ENCODE data around the gene HIRA.

The HIRA gene

GRCh38 chr22:19454156-19454555 lies 22.6 kb upstream of the HIRA start:
- peaks cover 4% of the 10 kb centered on the region; the same call in 1 of the 2 replicates for H4K20me1 ChIP-seq (ENCODE audit: insufficient read depth, low read length)
- DNase-seq (no peak), ATAC-seq (ENCODE audit: insufficient read depth, low read depth) (no peak)
- no peak overlapping the region for H3K4me2 ChIP-seq (ENCODE audit: insufficient read depth, low read length)
- no peak overlapping the region for H2AFZ ChIP-seq (ENCODE audit: low read depth, low read length)
- H3K27ac ChIP-seq (ENCODE audit: low read length): no peak overlapping the region
- H3K36me3 ChIP-seq (ENCODE audit: insufficient read depth, low read length): peaks cover 95% of the 10 kb centered on the region
- TF ChIP-seq CTCF (IDR thresholded peaks at IDR 0.05; ENCODE audit: borderline replicate concordance, extremely low read depth, low read length, poor library complexity, severe bottlenecking): no peak
- no peak for TF ChIP-seq EZH2 (IDR thresholded peaks at IDR 0.05; ENCODE audit: borderline replicate concordance, low read depth, low read length, severe bottlenecking)
- H3K9me3 ChIP-seq (ENCODE audit: insufficient read depth, low read length, severe bottlenecking): no peaks in the 10 kb centered on the region
- no peak overlapping the region for H3K4me3 ChIP-seq (ENCODE audit: low read depth in 1 of 2, low read length in 2 of 2)
- peaks cover 8% of the 10 kb centered on the region for H3K4me1 ChIP-seq (ENCODE audit: insufficient read depth, low read length)
- no peaks in the 10 kb centered on the region for H3K27me3 ChIP-seq (ENCODE audit: insufficient read depth, low read length, poor library complexity)
- H3K79me2 ChIP-seq (ENCODE audit: insufficient read depth, low read length): peaks cover 10% of the 10 kb centered on the region
- no peak overlapping the region for H3K9ac ChIP-seq (ENCODE audit: low read depth, low read length)

- peaks cover 12% of the 10 kb centered on the region for H3K4me1 ChIP-seq (ENCODE audit: insufficient read depth, low read length)
- no peaks in the 10 kb centered on the region for H3K27me3 ChIP-seq (ENCODE audit: insufficient read depth, low read length, poor library complexity)
- no peak overlapping the region for H3K4me2 ChIP-seq (ENCODE audit: insufficient read depth, low read length)
- no peak overlapping the region for H2AFZ ChIP-seq (ENCODE audit: low read depth, low read length)
- H3K79me2 ChIP-seq (ENCODE audit: insufficient read depth, low read length): peaks cover 14% of the 10 kb centered on the region
- H4K20me1 ChIP-seq (ENCODE audit: insufficient read depth, low read length): peaks cover 8% of the 10 kb centered on the region; the same call in 1 of the 2 replicates
- no peak overlapping the region for H3K27ac ChIP-seq (ENCODE audit: low read length)
- H3K4me3 ChIP-seq (ENCODE audit: low read depth in 1 of 2, low read length in 2 of 2): no peak overlapping the region
- H3K9me3 ChIP-seq (ENCODE audit: insufficient read depth, low read length, severe bottlenecking): no peaks in the 10 kb centered on the region
- no peak for DNase-seq
- H3K9ac ChIP-seq (ENCODE audit: low read depth, low read length): no peak overlapping the region
- no peak for ATAC-seq (ENCODE audit: insufficient read depth, low read depth)
- H3K36me3 ChIP-seq (ENCODE audit: insufficient read depth, low read length): peaks cover 95% of the 10 kb centered on the region
- TF ChIP-seq CTCF (IDR thresholded peaks at IDR 0.05; ENCODE audit: borderline replicate concordance, extremely low read depth, low read length, poor library complexity, severe bottlenecking): no peak
- TF ChIP-seq EZH2 (IDR thresholded peaks at IDR 0.05; ENCODE audit: borderline replicate concordance, low read depth, low read length, severe bottlenecking): no peak
Measured at GRCh38 chr22:19453718-19454117, 22.2 kb upstream of the HIRA start.

- Histone ChIP-seq H4K20me1 (ENCODE audit: insufficient read depth, low read length) (peaks cover 11% of the 10 kb centered on the region; the same call in 1 of the 2 replicates), H3K79me2 (ENCODE audit: insufficient read depth, low read length) (peaks cover 33% of the 10 kb centered on the region), H3K4me3 (ENCODE audit: low read depth in 1 of 2, low read length in 2 of 2) (no peak overlapping the region), H3K9me3 (ENCODE audit: insufficient read depth, low read length, severe bottlenecking) (no peaks in the 10 kb centered on the region), H3K36me3 (ENCODE audit: insufficient read depth, low read length) (peaks cover 84% of the 10 kb centered on the region), H2AFZ (ENCODE audit: low read depth, low read length) (no peak overlapping the region), H3K27ac (ENCODE audit: low read length) (no peak overlapping the region), H3K4me1 (ENCODE audit: insufficient read depth, low read length) (peaks cover 24% of the 10 kb centered on the region), H3K27me3 (ENCODE audit: insufficient read depth, low read length, poor library complexity) (no peaks in the 10 kb centered on the region), H3K4me2 (ENCODE audit: insufficient read depth, low read length) (no peak overlapping the region), H3K9ac (ENCODE audit: low read depth, low read length) (no peak overlapping the region)
- TF ChIP-seq CTCF (IDR thresholded peaks at IDR 0.05; ENCODE audit: borderline replicate concordance, extremely low read depth, low read length, poor library complexity, severe bottlenecking) (no peak), EZH2 (IDR thresholded peaks at IDR 0.05; ENCODE audit: borderline replicate concordance, low read depth, low read length, severe bottlenecking) (no peak)
- DNase-seq (no peak), ATAC-seq (ENCODE audit: insufficient read depth, low read depth) (no peak)
Measured at GRCh38 chr22:19451570-19451969, 20.0 kb upstream of the HIRA start.

All from DND-41 (cell line).